Left lung (tissue), 10 donors: ENCODE measurements around the gene SPON1. TPM values are rescaled to one million over a fixed set of nuclear protein-coding genes. Genes with fewer than 3 reads are reported as not detected.

Experiments
- ATAC-seq: fragments of 200-7000 bp; cut with Tn5 transposase; one replicate; pipeline ENCODE4 v1.9.1; 2020; ENCODE audit warnings: moderate library complexity
- DNase-seq, 4 donors: peaks; one replicate each; pipeline ENCODE4 v3.0.0-alpha.2; 2013 to 2020
- H3K27ac ChIP-seq, 2 donors: fragments of 200-600 bp; sonication (generic) in 1 of 2; one replicate each; pipeline versions ENCODE4 v1.5.0 to v1.8.0; 2020 to 2021
- H3K27me3 ChIP-seq, 2 donors: fragments of 200-600 bp; sonication (generic) in 1 of 2; one replicate each; pipeline versions ENCODE4 v1.5.0 to v1.8.0; 2020 to 2021
- H3K36me3 ChIP-seq, 2 donors: fragments of 200-600 bp; sonication (generic) in 1 of 2; one replicate each; pipeline versions ENCODE4 v1.5.0 to v1.8.0; 2020 to 2021
- H3K4me1 ChIP-seq, 2 donors: fragments of 200-600 bp; one replicate each; pipeline ENCODE4 v1.8.0; 2021
- H3K4me3 ChIP-seq, 2 donors: fragments of 200-600 bp; sonication (generic) in 1 of 2; one replicate each; pipeline versions ENCODE4 v1.5.0 to v1.8.0; 2020 to 2021; ENCODE audit warnings: mild to moderate bottlenecking in 1 of 2
- H3K9me3 ChIP-seq, 2 donors: fragments of 200-600 bp; sonication (generic) in 1 of 2; one replicate each; pipeline versions ENCODE4 v1.5.0 to v1.8.0; 2020 to 2021
- CTCF ChIP-seq, 2 donors: fragments of 200-600 bp; sonication (generic) in 1 of 2; IDR thresholded peaks; one replicate each; pipeline versions ENCODE4 v1.5.0 to v1.8.0; 2021; ENCODE audit warnings: antibody characterized with exemption in 2 of 2
- intact Hi-C, 2 donors: fragments of 100-400 bp; cut with DNase I; formaldehyde crosslinking; loops; one replicate each; pipeline versions ENCODE4 v1.11.2 to v1.14.2; 2022
- polyA plus RNA-seq, 6 donors: library from polyadenylated mRNA; unstranded; fragments of 120-200 nt; gene quantifications; one replicate each; pipeline ENCODE4 v1.2.1, GENCODE V29; 2013; ENCODE audit not compliant: insufficient read length in 6 of 6
- total RNA-seq, 2 donors: library from RNA; stranded (reverse); fragmentation: NEBNext Ultra II Directional; extraction: Animal tissue kit (Norgen Biotek cat#: 25700); gene quantifications; one replicate each; pipeline ENCODE4 v1.2.1, GENCODE V29; 2021
- donor health status: DM: no; HTN: yes; CAD: no.
- donor health status: DM: no; HTN: no; CAD: no.

SPON1 gene
- total and polyA plus RNA-seq, 8 donors: 83.2 to 136 (median 97.4) TPM

- DNase-seq (no peak), ATAC-seq (no peak)
- intact Hi-C loops: no loop called here
- Histone ChIP-seq H3K4me3 (no peak overlapping the region), H3K9me3 (no peaks in the 10 kb centered on the region), H3K36me3 (no peaks in the 10 kb centered on the region), H3K4me1 (no peaks in the 10 kb centered on the region), H3K27me3 (no peaks in the 10 kb centered on the region), H3K27ac (no peak overlapping the region)
- TF ChIP-seq CTCF (IDR thresholded peaks at IDR 0.05): no peak
Measured at GRCh38 chr11:14010665-14011064, 48.1 kb downstream of the SPON1 start.

GRCh38 chr11:14012846-14013245 lies 50.3 kb downstream of the SPON1 start:
- intact Hi-C loops: no loop called here
- no peak for TF ChIP-seq CTCF (IDR thresholded peaks at IDR 0.05)
- Histone ChIP-seq H3K4me3 (no peak overlapping the region), H3K27me3 (no peaks in the 10 kb centered on the region), H3K4me1 (no peaks in the 10 kb centered on the region), H3K36me3 (no peaks in the 10 kb centered on the region), H3K9me3 (no peaks in the 10 kb centered on the region), H3K27ac (no peak overlapping the region)
- ATAC-seq: no peak
- no peak for DNase-seq

- H3K27ac ChIP-seq: no peak overlapping the region
- no peaks in the 10 kb centered on the region for H3K9me3 ChIP-seq
- peak; percentile 84 for ATAC-seq
- no peaks in the 10 kb centered on the region for H3K36me3 ChIP-seq
- H3K4me3 ChIP-seq: no peak overlapping the region
- DNase-seq: no peak
- H3K4me1 ChIP-seq: no peaks in the 10 kb centered on the region
- TF ChIP-seq CTCF (IDR thresholded peaks at IDR 0.05): no peak
- intact Hi-C loops: no loop called here
- H3K27me3 ChIP-seq: no peaks in the 10 kb centered on the region
Measured at GRCh38 chr11:14015711-14016110, 53.2 kb downstream of the SPON1 start.

- Histone ChIP-seq H3K36me3 (no peaks in the 10 kb centered on the region), H3K4me3 (no peak overlapping the region), H3K4me1 (no peaks in the 10 kb centered on the region), H3K27ac (no peak overlapping the region), H3K9me3 (no peaks in the 10 kb centered on the region), H3K27me3 (peaks cover 0 to 3% of the 10 kb centered on the region in 2 donors)
- no peak for TF ChIP-seq CTCF (IDR thresholded peaks at IDR 0.05)
- intact Hi-C loops: no loop called here
- DNase-seq (no peak), ATAC-seq (no peak)
Measured at GRCh38 chr11:14018441-14018840, 55.9 kb downstream of the SPON1 start.

GRCh38 chr11:14021738-14022137 lies 59.2 kb downstream of the SPON1 start:
- ATAC-seq (no peak), DNase-seq (no peak)
- H3K27me3 ChIP-seq: peaks cover 0 to 7% of the 10 kb centered on the region in 2 donors
- no peaks in the 10 kb centered on the region for H3K36me3 ChIP-seq
- H3K4me1 ChIP-seq: no peaks in the 10 kb centered on the region
- intact Hi-C loops: no loop called here
- no peak for TF ChIP-seq CTCF (IDR thresholded peaks at IDR 0.05)
- no peak overlapping the region for H3K27ac ChIP-seq
- no peak overlapping the region for H3K4me3 ChIP-seq
- no peaks in the 10 kb centered on the region for H3K9me3 ChIP-seq
